PC-3 (cell line): ENCODE results near the gene ADSS1. TPM values are rescaled to one million over a fixed set of nuclear protein-coding genes. Genes with fewer than 3 reads are reported as not detected.

ENCODE experiments used
- ATAC-seq: fragments of 200-7000 bp; cut with Tn5 transposase; 2 replicates; pipeline ENCODE4 v1.9.1; 2020; ENCODE audit warnings: mild to moderate bottlenecking, moderate library complexity
- BruUV-seq: library from RNA; stranded (reverse); fragments of 400-500 nt; replicated peaks from 2 replicates; lab custom pipeline; 2021; lab: Mats Ljungman, UMichigan
- CTCF ChIA-PET: fragments of 300-600 bp; sonication (Branson Sonifier 250); formaldehyde crosslinking; loops from one replicate; lab custom pipeline; 2022; ENCODE audit warnings: antibody characterized with exemption; lab: Charles Lee
- POLR2A ChIA-PET: fragments of 300-600 bp; sonication (Branson Sonifier 250); formaldehyde crosslinking; loops from one replicate; lab custom pipeline; 2022; ENCODE audit warnings: antibody characterized with exemption; ENCODE audit not compliant: unreplicated experiment; lab: Charles Lee
- DNase-seq: peaks from one replicate; pipeline ENCODE4 v3.0.0-alpha.2; 2015
- H2AFZ ChIP-seq: fragments of 300-600 bp; sonication (generic); 2 replicates; pipeline ENCODE4 v1.6.0; 2016; ENCODE audit warnings: antibody characterized with exemption, low read length
- H3F3A ChIP-seq: fragments of 300-600 bp; sonication (generic); one replicate; pipeline ENCODE4 v1.6.0; 2017; ENCODE audit warnings: antibody characterized with exemption, low read length, control low read depth, mild to moderate bottlenecking; ENCODE audit not compliant: unreplicated experiment
- H3K27ac ChIP-seq: fragments of 300-600 bp; sonication (generic); 2 replicates; pipeline ENCODE4 v1.5.1; 2016; ENCODE audit warnings: mild to moderate bottlenecking, low read length
- H3K27me3 ChIP-seq: fragments of 300-600 bp; sonication (generic); 2 replicates; pipeline ENCODE4 v1.6.1; 2016; ENCODE audit warnings: low read length, mixed read lengths
- H3K36me3 ChIP-seq: fragments of 300-600 bp; sonication (generic); 2 replicates; pipeline ENCODE4 v1.6.1; 2016; ENCODE audit warnings: low read depth, mixed run types, low read length, mixed read lengths
- H3K4me1 ChIP-seq: fragments of 300-600 bp; sonication (generic); 2 replicates; pipeline ENCODE4 v1.5.1; 2016; ENCODE audit warnings: low read length; ENCODE audit not compliant: insufficient read depth
- H3K4me2 ChIP-seq: fragments of 300-600 bp; sonication (generic); 2 replicates; pipeline ENCODE4 v1.6.0; 2016; ENCODE audit warnings: low read length
- H3K4me3 ChIP-seq: fragments of 300-600 bp; sonication (generic); 2 replicates; pipeline ENCODE4 v1.5.1; 2016; ENCODE audit warnings: mild to moderate bottlenecking, low read length, mixed read lengths
- H3K79me2 ChIP-seq: fragments of 300-600 bp; sonication (generic); 2 replicates; pipeline ENCODE4 v1.6.1; 2017; ENCODE audit warnings: low read length, mixed read lengths
- H3K9ac ChIP-seq: fragments of 300-600 bp; sonication (generic); 2 replicates; pipeline ENCODE4 v1.6.0; 2016; ENCODE audit warnings: mild to moderate bottlenecking, low read length
- H3K9me2 ChIP-seq: fragments of 300-600 bp; sonication (generic); replicated peaks from 2 replicates; pipeline ENCODE4 v1.6.1; 2016; ENCODE audit warnings: mixed run types, low read length, mixed read lengths
- H3K9me3 ChIP-seq: fragments of 300-600 bp; sonication (generic); 2 replicates; pipeline ENCODE4 v1.6.1; 2016; ENCODE audit warnings: low read length, mixed read lengths
- H4K20me1 ChIP-seq: fragments of 300-600 bp; sonication (generic); 2 replicates; pipeline ENCODE4 v1.6.1; 2016; ENCODE audit warnings: low read length, mixed read lengths
- CTCF ChIP-seq: fragments of 300-600 bp; sonication (generic); conservative IDR thresholded peaks from 2 replicates; pipeline ENCODE4 v1.5.1; 2017; ENCODE audit warnings: antibody characterized with exemption, low read depth, mild to moderate bottlenecking, low read length
- EZH2 ChIP-seq: fragments of 300-600 bp; sonication (generic); IDR thresholded peaks from one replicate; pipeline ENCODE4 v1.6.1; 2017; ENCODE audit warnings: antibody characterized with exemption, mild to moderate bottlenecking, low read length; ENCODE audit not compliant: unreplicated experiment
- EZH2phosphoT487 ChIP-seq: fragments of 300-600 bp; sonication (generic); IDR thresholded peaks from 2 replicates; pipeline ENCODE4 v1.6.1; 2018; ENCODE audit warnings: mild to moderate bottlenecking, antibody characterized with exemption, low read length, borderline replicate concordance
- intact Hi-C: fragments of 100-400 bp; cut with micrococcal nuclease; formaldehyde crosslinking; loops from 2 replicates; pipeline ENCODE4 v1.9.0; 2023
- total RNA-seq: library from RNA; depleted of rRNA; stranded (reverse); fragments of >200 nt; gene quantifications from 2 replicates; pipeline ENCODE4 v1.2.3, GENCODE V29; 2014

Gene ADSS1
- total RNA-seq, 1 experiment from 2014 or later = 7.9 TPM

- H3K36me3 ChIP-seq = peaks cover 27% of the 10 kb centered on the region
- H3K79me2 ChIP-seq = no peaks in the 10 kb centered on the region
- H4K20me1 ChIP-seq = 0 out of 2 replicates have a peak, but pooled peaks cover 3% of the 10 kb centered on the region
- BruUV-seq = no TSS peak
- H3K27ac ChIP-seq = no peak overlapping the region
- no peaks in the 10 kb centered on the region for H3K27me3 ChIP-seq
- intact Hi-C loops = loop anchor here (1.0 kb wide), 1 partner anchor 58 kb away; no protein-coding TSS in a partner anchor
- POLR2A ChIA-PET = no interaction called here
- no peaks in the 10 kb centered on the region for H3K9me3 ChIP-seq
- ATAC-seq (peak; percentile 93), DNase-seq (peak; percentile 85)
- no peaks in the 10 kb centered on the region for H3K9me2 ChIP-seq
- no peaks in the 10 kb centered on the region for H3K4me1 ChIP-seq
- H3K9ac ChIP-seq = no peak overlapping the region
- 0 out of 2 replicates have a peak overlapping the region, but pooled peaks have one; percentile 51 for H2AFZ ChIP-seq
- no peak overlapping the region for H3K4me3 ChIP-seq
- CTCF ChIA-PET = interaction anchor here (0.5 to 1.7 kb wide), 8 partner anchors 19 to 318 kb away, joined by 3 to 21 read pairs (median 4); partner anchors contain the start of gene ZBTB42
- TF ChIP-seq EZH2 = no peak
- TF ChIP-seq CTCF = peak; percentile 70
- H3F3A ChIP-seq = no peaks in the 10 kb centered on the region
- no peak overlapping the region for H3K4me2 ChIP-seq
Measured at GRCh38 chr14:104768437-104769323, 44.7 kb downstream of the ADSS1 start.

GRCh38 chr14:104769324-104770071 is 45.5 kb downstream of the ADSS1 start:
- Histone ChIP-seq H2AFZ (no peak overlapping the region), H3K79me2 (no peaks in the 10 kb centered on the region), H3F3A (no peaks in the 10 kb centered on the region), H3K4me1 (no peaks in the 10 kb centered on the region), H3K9me2 (no peaks in the 10 kb centered on the region), H3K4me2 (no peak overlapping the region), H4K20me1 (0 out of 2 replicates have a peak, but pooled peaks cover 3% of the 10 kb centered on the region), H3K9me3 (no peaks in the 10 kb centered on the region), H3K9ac (no peak overlapping the region), H3K36me3 (peaks cover 27% of the 10 kb centered on the region), H3K4me3 (no peak overlapping the region), H3K27me3 (no peaks in the 10 kb centered on the region), H3K27ac (no peak overlapping the region)
- intact Hi-C loops = no loop called here
- POLR2A ChIA-PET = no interaction called here
- BruUV-seq = TSS peak; percentile 68
- TF ChIP-seq EZH2phosphoT487 (no peak), CTCF (no peak), EZH2 (no peak)
- CTCF ChIA-PET = interaction anchor here (1.7 kb wide), 1 partner anchor 57 kb away, joined by 21 read pairs; no protein-coding TSS in a partner anchor
- no peak for ATAC-seq
- no peak for DNase-seq
